Measurements from ENCODE around the gene PRKG1.

DNA sequence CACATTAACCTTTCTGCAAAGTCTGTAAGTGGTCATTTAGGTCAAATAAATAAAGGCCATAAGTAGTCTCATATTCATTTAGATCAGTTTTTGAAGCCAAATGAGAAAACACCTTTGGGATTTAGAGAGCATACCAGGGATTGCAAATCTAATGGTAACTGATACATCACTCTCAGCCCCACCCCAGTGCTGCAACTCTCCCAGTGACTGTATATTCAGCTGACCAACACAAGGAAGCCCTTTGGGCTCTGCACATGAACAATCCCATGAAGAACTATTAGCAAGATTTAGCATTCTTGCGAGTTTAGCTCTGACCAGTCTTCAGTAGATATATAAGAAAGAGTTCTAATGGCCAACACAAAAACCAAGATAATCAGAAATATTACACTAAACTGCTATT lies 372.8 kb downstream of the PRKG1 start:
- TF ChIP-seq, protein P1, sequence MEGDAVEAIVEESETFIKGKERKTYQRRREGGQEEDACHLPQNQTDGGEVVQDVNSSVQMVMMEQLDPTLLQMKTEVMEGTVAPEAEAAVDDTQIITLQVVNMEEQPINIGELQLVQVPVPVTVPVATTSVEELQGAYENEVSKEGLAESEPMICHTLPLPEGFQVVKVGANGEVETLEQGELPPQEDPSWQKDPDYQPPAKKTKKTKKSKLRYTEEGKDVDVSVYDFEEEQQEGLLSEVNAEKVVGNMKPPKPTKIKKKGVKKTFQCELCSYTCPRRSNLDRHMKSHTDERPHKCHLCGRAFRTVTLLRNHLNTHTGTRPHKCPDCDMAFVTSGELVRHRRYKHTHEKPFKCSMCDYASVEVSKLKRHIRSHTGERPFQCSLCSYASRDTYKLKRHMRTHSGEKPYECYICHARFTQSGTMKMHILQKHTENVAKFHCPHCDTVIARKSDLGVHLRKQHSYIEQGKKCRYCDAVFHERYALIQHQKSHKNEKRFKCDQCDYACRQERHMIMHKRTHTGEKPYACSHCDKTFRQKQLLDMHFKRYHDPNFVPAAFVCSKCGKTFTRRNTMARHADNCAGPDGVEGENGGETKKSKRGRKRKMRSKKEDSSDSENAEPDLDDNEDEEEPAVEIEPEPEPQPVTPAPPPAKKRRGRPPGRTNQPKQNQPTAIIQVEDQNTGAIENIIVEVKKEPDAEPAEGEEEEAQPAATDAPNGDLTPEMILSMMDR (optimal IDR thresholded peaks at IDR 0.05 in 1 of 3, IDR thresholded peaks at IDR 0.05 in 1 of 3, conservative IDR thresholded peaks at IDR 0.05 in 1 of 3; ENCODE audit: extremely low read depth in 1 of 3, insufficient read depth in 2 of 3, low read length in 3 of 3): no peak
- TF ChIP-seq EZH2 (IDR thresholded peaks at IDR 0.05; ENCODE audit: low read length): no peak

Data from keratinocyte (primary cell).